ENCODE measurements around the gene MLPH. TPM values are rescaled to one million over a fixed set of nuclear protein-coding genes. Genes with fewer than 3 reads are reported as not detected.

The MLPH gene, protein sequence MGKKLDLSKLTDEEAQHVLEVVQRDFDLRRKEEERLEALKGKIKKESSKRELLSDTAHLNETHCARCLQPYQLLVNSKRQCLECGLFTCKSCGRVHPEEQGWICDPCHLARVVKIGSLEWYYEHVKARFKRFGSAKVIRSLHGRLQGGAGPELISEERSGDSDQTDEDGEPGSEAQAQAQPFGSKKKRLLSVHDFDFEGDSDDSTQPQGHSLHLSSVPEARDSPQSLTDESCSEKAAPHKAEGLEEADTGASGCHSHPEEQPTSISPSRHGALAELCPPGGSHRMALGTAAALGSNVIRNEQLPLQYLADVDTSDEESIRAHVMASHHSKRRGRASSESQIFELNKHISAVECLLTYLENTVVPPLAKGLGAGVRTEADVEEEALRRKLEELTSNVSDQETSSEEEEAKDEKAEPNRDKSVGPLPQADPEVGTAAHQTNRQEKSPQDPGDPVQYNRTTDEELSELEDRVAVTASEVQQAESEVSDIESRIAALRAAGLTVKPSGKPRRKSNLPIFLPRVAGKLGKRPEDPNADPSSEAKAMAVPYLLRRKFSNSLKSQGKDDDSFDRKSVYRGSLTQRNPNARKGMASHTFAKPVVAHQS
- total RNA-seq (2016; rRNA removed; fragmentation: Illumina TruSeq; extraction: Trizol) (not detected in 2 replicates), polyA plus RNA-seq (2011; rRNA removed) (0.12 and 0.27 TPM in 2 replicates), polyA minus RNA-seq (2011; rRNA and poly(A)+ RNA removed; ENCODE audit: low replicate concordance) (1.0 TPM in 1 of 2 replicates, not detected in the other), Bru-seq, nascent RNA (percentile 12 among the genes with signal in this experiment), BruChase-seq, experiment 1, labeled RNA remaining after a 6-hour chase (percentile 18 among the genes with signal in this experiment), BruChase-seq, experiment 2, labeled RNA remaining after a 2-hour chase (percentile 17 among the genes with signal in this experiment)
- not detected in 2 replicates for total RNA-seq (2016; cell fraction: cytosol; rRNA removed; fragmentation: Illumina TruSeq; extraction: Trizol; ENCODE audit: low read depth)
- total RNA-seq (2016; cell fraction: insoluble cytoplasmic fraction; rRNA removed; fragmentation: Illumina TruSeq; extraction: Trizol), result not detected in 2 replicates
- not detected in 2 replicates for total RNA-seq (2016; cell fraction: membrane; rRNA removed; fragmentation: Illumina TruSeq; extraction: Trizol)
- not detected in 2 replicates for total RNA-seq (2016; cell fraction: nucleus; rRNA removed; fragmentation: Illumina TruSeq; extraction: Trizol)
- polyA plus RNA-seq (2011; cell fraction: cytosol; rRNA removed), result 0.10 TPM in 1 of 2 replicates, not detected in the other
- 0.88 and 1.00 TPM in 2 replicates for polyA plus RNA-seq (2011; cell fraction: nucleus; rRNA removed)
- 0.17 and 0.28 TPM in 2 replicates for polyA plus RNA-seq (2012)
- not detected in 2 replicates for polyA plus RNA-seq (2016; cell fraction: cytosol; fragmentation: Illumina TruSeq; extraction: Trizol; ENCODE audit: low read depth)
- polyA plus RNA-seq (2016; cell fraction: insoluble cytoplasmic fraction; fragmentation: Illumina TruSeq; extraction: Trizol; ENCODE audit: low read depth), result not detected in 2 replicates
- not detected in 2 replicates for polyA plus RNA-seq (2016; cell fraction: membrane; fragmentation: Illumina TruSeq; extraction: Trizol; ENCODE audit: low read depth)
- not detected in 2 replicates for polyA plus RNA-seq (2016; cell fraction: nucleus; fragmentation: Illumina TruSeq; extraction: Trizol; ENCODE audit: insufficient read depth, low read depth)
- polyA minus RNA-seq (2011; cell fraction: cytosol; rRNA and poly(A)+ RNA removed), result not detected in 2 replicates
- not detected in 2 replicates for polyA minus RNA-seq (2011; cell fraction: nucleus; rRNA and poly(A)+ RNA removed)
- long read RNA-seq, experiment 1, result 0 reads
- long read RNA-seq, experiment 2, result 0 reads

DNA sequence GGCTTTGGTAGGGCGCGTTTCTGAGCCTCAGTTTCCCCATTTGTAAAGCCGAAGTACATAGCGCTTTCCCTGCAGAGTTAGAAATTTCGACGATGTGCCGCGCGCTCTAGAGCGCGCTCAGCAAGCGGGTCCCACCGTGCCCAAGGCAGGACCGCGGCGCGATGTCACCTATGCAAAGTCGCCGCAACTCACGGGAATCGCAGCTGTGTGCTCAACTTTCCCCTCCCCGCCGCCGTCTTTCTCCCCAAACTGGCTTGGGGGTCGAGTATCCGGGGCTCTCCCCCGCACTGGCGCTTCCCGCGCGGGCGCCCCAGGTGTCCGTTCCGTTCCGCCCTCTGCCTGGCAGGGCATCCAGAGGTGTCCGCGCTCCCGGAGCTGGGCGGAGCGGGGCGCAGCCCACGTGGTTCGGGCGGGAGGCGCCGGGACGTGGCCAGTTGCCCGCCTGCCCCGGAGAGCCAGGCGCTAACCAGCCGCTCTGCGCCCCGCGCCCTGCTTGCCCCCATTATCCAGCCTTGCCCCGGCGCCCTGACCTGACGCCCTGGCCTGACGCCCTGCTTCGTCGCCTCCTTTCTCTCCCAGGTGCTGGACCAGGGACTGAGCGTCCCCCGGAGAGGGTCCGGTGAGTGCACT is at the start of gene MLPH:
Gene MLPH, plus strand, starts transcription at position 433 of the 630 bp plus-strand sequence. CDS start 6,176 bp downstream, outside the sequence.
- no peak within 1 kb of the TSS; a peak in 1 of 6 replicates for H3K4me3 ChIP-seq (replicated peaks in 1 of 3; ENCODE audit: insufficient read depth in 1 of 3, low read depth in 2 of 3, low read length in 3 of 3)
- TF ChIP-seq ZNF225 (CRISPR knock-in tag; IDR thresholded peaks at IDR 0.05), result no peak
- TF ChIP-seq, protein P1, sequence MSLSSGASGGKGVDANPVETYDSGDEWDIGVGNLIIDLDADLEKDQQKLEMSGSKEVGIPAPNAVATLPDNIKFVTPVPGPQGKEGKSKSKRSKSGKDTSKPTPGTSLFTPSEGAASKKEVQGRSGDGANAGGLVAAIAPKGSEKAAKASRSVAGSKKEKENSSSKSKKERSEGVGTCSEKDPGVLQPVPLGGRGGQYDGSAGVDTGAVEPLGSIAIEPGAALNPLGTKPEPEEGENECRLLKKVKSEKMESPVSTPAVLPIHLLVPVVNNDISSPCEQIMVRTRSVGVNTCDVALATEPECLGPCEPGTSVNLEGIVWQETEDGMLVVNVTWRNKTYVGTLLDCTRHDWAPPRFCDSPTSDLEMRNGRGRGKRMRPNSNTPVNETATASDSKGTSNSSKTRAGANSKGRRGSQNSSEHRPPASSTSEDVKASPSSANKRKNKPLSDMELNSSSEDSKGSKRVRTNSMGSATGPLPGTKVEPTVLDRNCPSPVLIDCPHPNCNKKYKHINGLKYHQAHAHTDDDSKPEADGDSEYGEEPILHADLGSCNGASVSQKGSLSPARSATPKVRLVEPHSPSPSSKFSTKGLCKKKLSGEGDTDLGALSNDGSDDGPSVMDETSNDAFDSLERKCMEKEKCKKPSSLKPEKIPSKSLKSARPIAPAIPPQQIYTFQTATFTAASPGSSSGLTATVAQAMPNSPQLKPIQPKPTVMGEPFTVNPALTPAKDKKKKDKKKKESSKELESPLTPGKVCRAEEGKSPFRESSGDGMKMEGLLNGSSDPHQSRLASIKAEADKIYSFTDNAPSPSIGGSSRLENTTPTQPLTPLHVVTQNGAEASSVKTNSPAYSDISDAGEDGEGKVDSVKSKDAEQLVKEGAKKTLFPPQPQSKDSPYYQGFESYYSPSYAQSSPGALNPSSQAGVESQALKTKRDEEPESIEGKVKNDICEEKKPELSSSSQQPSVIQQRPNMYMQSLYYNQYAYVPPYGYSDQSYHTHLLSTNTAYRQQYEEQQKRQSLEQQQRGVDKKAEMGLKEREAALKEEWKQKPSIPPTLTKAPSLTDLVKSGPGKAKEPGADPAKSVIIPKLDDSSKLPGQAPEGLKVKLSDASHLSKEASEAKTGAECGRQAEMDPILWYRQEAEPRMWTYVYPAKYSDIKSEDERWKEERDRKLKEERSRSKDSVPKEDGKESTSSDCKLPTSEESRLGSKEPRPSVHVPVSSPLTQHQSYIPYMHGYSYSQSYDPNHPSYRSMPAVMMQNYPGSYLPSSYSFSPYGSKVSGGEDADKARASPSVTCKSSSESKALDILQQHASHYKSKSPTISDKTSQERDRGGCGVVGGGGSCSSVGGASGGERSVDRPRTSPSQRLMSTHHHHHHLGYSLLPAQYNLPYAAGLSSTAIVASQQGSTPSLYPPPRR (CRISPR knock-in tag; IDR thresholded peaks at IDR 0.05; ENCODE audit: borderline replicate concordance), result no peak
- TF ChIP-seq KDM4B (CRISPR knock-in tag; IDR thresholded peaks at IDR 0.05), result no peak
- no peak for TF ChIP-seq DMAP1 (CRISPR knock-in tag; IDR thresholded peaks at IDR 0.05)
- no peak for TF ChIP-seq ZNF253 (CRISPR knock-in tag; IDR thresholded peaks at IDR 0.05; ENCODE audit: borderline replicate concordance)
- TF ChIP-seq TAF1 (CRISPR knock-in tag; IDR thresholded peaks at IDR 0.05), result no peak
- TF ChIP-seq ZNF775 (CRISPR knock-in tag; IDR thresholded peaks at IDR 0.05; ENCODE audit: borderline replicate concordance), result no peak
- TF ChIP-seq MYNN (CRISPR knock-in tag; IDR thresholded peaks at IDR 0.05; ENCODE audit: low read depth), result no peak
- TF ChIP-seq, protein P2, sequence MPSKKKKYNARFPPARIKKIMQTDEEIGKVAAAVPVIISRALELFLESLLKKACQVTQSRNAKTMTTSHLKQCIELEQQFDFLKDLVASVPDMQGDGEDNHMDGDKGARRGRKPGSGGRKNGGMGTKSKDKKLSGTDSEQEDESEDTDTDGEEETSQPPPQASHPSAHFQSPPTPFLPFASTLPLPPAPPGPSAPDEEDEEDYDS (CRISPR knock-in tag; IDR thresholded peaks at IDR 0.05), result no peak
- no peak for TF ChIP-seq HOXD1 (CRISPR knock-in tag; IDR thresholded peaks at IDR 0.05)
- no peak for TF ChIP-seq SNAI1 (CRISPR knock-in tag; IDR thresholded peaks at IDR 0.05; ENCODE audit: borderline replicate concordance)
- TF ChIP-seq CHCHD3 (CRISPR knock-in tag; IDR thresholded peaks at IDR 0.05), result no peak
- TF ChIP-seq EZH2 (conservative IDR thresholded peaks at IDR 0.05; ENCODE audit: low read depth, low read length), result no peak
- no peak within 1 kb of the TSS for H3K9ac ChIP-seq (ENCODE audit: insufficient read depth, low read depth, low read length)
- no peaks in the 10 kb centered on the region for H3K36me3 ChIP-seq (replicated peaks in 1 of 2; ENCODE audit: control insufficient read depth in 1 of 2, insufficient read depth in 2 of 2, low read length in 2 of 2)
- no peaks in the 10 kb centered on the region for H4K20me1 ChIP-seq (ENCODE audit: insufficient read depth, low read length)
- H3K27ac ChIP-seq (ENCODE audit: extremely low read length, insufficient read depth, low read length), result no peak within 1 kb of the TSS
- peak; percentile 41 for ATAC-seq
- BruUV-seq (replicated peaks), result no TSS peak
- intact Hi-C loops (cut with micrococcal nuclease; ENCODE audit: unreplicated experiment) (no loop called here), in situ Hi-C loops (cut with HindIII; ENCODE audit: extremely low pct_ligation_motif_present, low pct_unique_long_range_greater_than_20kb) (no loop called here)
- no peak within 1 kb of the TSS for H2AFZ ChIP-seq (ENCODE audit: low read length)
- no peak for DNase-seq (ENCODE audit: low spot score)
- 36% methylated on average over 56 of the region's 63 CpGs for WGBS (ENCODE audit: low lambda C conversion rate)
- H3K27me3 ChIP-seq (ENCODE audit: control insufficient read depth in 1 of 2, insufficient read depth in 2 of 2, low read length in 2 of 2), result peaks cover 0 to 45% of the 10 kb centered on the region in 2 experiments; a peak in 4 of 5 replicates
- no peak within 1 kb of the TSS; the same call in 1 of the 2 replicates for H3K4me2 ChIP-seq (ENCODE audit: low read depth, low read length)
- FAIRE-seq, result no peak
- ChIA-PET POLR2A (no interaction called here), CTCF (ENCODE audit: low intra/inter-chr PET ratio, low total read pairs) (no interaction called here)
- no peaks in the 10 kb centered on the region for H3K79me2 ChIP-seq (ENCODE audit: insufficient read depth, low read length)
- peaks cover 11% of the 10 kb centered on the region; the same call in 1 of the 2 replicates for H3K4me1 ChIP-seq (ENCODE audit: insufficient read depth, low read length)
- peaks cover 18% of the 10 kb centered on the region for H3K9me3 ChIP-seq (ENCODE audit: low read length)
